B cell (primary cell): ENCODE data around the gene AKAP11.

Experiments
- EZH2 ChIP-seq: IDR thresholded peaks from 2 replicates; pipeline ENCODE4 v1.6.1; 2012; ENCODE audit warnings: borderline replicate concordance, low read depth, mild to moderate bottlenecking, moderate library complexity, low read length; ENCODE audit not compliant: insufficient read depth, poor library complexity, severe bottlenecking
- TF ChIP-seq, protein P1 (sequence below): fragments of 200-600 bp; IDR thresholded peaks from one replicate; pipeline ENCODE4 v1.8.0; 2022; ENCODE audit warnings: antibody characterized with exemption, mild to moderate bottlenecking

DNA sequence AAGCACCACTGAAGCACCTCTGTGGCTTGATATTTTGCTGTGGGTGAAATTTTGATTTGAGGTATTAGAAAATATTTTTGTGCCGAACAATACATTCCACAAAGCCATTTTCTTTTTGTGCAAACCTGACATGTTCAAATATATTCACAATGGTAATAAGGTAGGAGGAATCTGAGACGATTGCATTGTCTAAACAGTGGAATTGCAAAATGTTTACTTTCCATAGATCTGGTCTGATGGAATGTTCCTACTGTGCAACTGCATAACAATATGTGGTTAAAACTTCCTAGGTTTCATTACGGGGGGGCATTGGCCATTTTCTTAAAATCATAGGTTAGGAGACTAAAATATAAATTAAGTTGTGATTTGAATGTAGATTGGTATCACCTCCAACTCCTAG, 42.7 kb upstream of the AKAP11 start:
- TF ChIP-seq, protein P1, sequence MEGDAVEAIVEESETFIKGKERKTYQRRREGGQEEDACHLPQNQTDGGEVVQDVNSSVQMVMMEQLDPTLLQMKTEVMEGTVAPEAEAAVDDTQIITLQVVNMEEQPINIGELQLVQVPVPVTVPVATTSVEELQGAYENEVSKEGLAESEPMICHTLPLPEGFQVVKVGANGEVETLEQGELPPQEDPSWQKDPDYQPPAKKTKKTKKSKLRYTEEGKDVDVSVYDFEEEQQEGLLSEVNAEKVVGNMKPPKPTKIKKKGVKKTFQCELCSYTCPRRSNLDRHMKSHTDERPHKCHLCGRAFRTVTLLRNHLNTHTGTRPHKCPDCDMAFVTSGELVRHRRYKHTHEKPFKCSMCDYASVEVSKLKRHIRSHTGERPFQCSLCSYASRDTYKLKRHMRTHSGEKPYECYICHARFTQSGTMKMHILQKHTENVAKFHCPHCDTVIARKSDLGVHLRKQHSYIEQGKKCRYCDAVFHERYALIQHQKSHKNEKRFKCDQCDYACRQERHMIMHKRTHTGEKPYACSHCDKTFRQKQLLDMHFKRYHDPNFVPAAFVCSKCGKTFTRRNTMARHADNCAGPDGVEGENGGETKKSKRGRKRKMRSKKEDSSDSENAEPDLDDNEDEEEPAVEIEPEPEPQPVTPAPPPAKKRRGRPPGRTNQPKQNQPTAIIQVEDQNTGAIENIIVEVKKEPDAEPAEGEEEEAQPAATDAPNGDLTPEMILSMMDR, result no peak
- no peak for TF ChIP-seq EZH2
